Upper lobe of left lung (tissue), 6 donors: ENCODE results near the gene RDX. TPM values are rescaled to one million over a fixed set of nuclear protein-coding genes. Genes with fewer than 3 reads are reported as not detected.
"Not testable (repeated sequence)": the region's sequence is repeated elsewhere in the genome, so short reads cannot be mapped to it uniquely, and the experiment has no call there.

ENCODE experiments used
- ATAC-seq, 2 donors: fragments of 200-7000 bp; cut with Tn5 transposase; one replicate each; pipeline ENCODE4 v1.9.1; 2022; ENCODE audit warnings: mild to moderate bottlenecking in 2 of 2, moderate library complexity in 2 of 2; ENCODE audit not compliant: low FRiP score in 2 of 2
- DNase-seq, 2 donors: peaks; one replicate each; pipeline ENCODE4 v3.0.0-alpha.2; 2019 to 2020
- H3K27ac ChIP-seq, 4 donors: fragments of 200-600 bp; sonication (generic); one replicate each; pipeline ENCODE4 v1.5.1; 2016 to 2019
- H3K27me3 ChIP-seq, 4 donors: fragments of 200-600 bp; sonication (generic); one replicate each; pipeline ENCODE4 v1.5.1; 2017 to 2019
- H3K36me3 ChIP-seq, 4 donors: fragments of 200-600 bp; sonication (generic); one replicate each; pipeline ENCODE4 v1.5.1; 2016 to 2019
- H3K4me1 ChIP-seq, 4 donors: fragments of 200-600 bp; sonication (generic); one replicate each; pipeline ENCODE4 v1.5.1; 2018 to 2019
- H3K4me3 ChIP-seq, 4 donors: fragments of 200-600 bp; sonication (generic); one replicate each; pipeline ENCODE4 v1.5.1; 2017 to 2019; ENCODE audit warnings: mild to moderate bottlenecking in 2 of 4, moderate library complexity in 1 of 4
- H3K9me3 ChIP-seq, 4 donors: fragments of 200-600 bp; sonication (generic); one replicate each; pipeline ENCODE4 v1.5.1; 2018 to 2019
- CTCF ChIP-seq, 6 experiments: fragments of 450-650 bp in 4 of 6; fragments of 200-600 bp in 2 of 6; sonication (generic) in 2 of 6; IDR thresholded peaks; one replicate each; pipeline ENCODE4 v1.5.1; 2016 to 2019; ENCODE audit warnings: antibody characterized with exemption in 6 of 6
- EP300 ChIP-seq, 4 donors: sonication (generic); formaldehyde crosslinking; IDR thresholded peaks; one replicate each; pipeline ENCODE4 v1.5.1; 2017; ENCODE audit warnings: antibody characterized with exemption in 4 of 4, control low read depth in 2 of 4
- POLR2A ChIP-seq, 4 donors: fragments of 450-650 bp; IDR thresholded peaks; one replicate each; pipeline ENCODE4 v1.5.1; 2016 to 2017; ENCODE audit warnings: antibody characterized with exemption in 4 of 4, mild to moderate bottlenecking in 2 of 4
- POLR2AphosphoS5 ChIP-seq, 2 donors: sonication (generic); formaldehyde crosslinking; IDR thresholded peaks; one replicate each; pipeline ENCODE4 v1.5.1; 2017; ENCODE audit warnings: antibody characterized with exemption in 2 of 2
- WGBS, 2 donors: methylation state at CpG; one replicate each; pipeline ENCODE4 v1.1.5; 2017 to 2018; 5-methylcytosine and 5-hydroxymethylcytosine counted together
- total RNA-seq, 6 donors: library from RNA; depleted of rRNA in 4 of 6; stranded (reverse); fragments of >200 nt in 4 of 6; gene quantifications; one replicate each; pipeline versions ENCODE4 v1.1.0 to v1.2.1, GENCODE V29; 2016 to 2021
- donor health status: DM: no; HTN: no; CAD: no; lungs with moderate emphysema.
- donor health status: DM: no; HTN: yes; CAD: no; lungs with severe emphysema.

The RDX gene
- total RNA-seq, 6 donors from 2014 or later: 113 to 142 (median 121) TPM

GRCh38 chr11:110217223-110217877, 79.1 kb downstream of the RDX start:
- ATAC-seq: no peak
- TF ChIP-seq POLR2A (IDR thresholded peaks at IDR 0.05) (no peak), POLR2AphosphoS5 (IDR thresholded peaks at IDR 0.05) (no peak), EP300 (IDR thresholded peaks at IDR 0.05) (no peak), CTCF (IDR thresholded peaks at IDR 0.05) (no peak)
- 81 to 84% methylated on average over 12 of the region's 12 CpGs for WGBS, 2 donors

DNA sequence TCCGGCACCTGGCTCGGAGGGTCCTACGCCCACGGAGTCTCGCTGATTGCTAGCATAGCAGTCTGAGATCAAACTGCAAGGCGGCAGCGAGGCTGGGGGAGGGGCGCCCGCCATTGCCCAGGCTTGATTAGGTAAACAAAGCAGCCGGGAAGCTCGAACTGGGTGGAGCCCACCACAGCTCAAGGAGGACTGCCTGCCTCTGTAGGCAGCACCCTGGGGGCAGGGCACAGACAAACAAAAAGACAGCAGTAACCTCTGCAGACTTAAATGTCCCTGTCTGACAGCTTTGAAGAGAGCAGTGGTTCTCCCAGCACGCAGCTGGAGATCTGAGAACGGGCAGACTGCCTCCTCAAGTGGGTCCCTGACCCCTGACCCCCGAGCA, 87.1 kb downstream of the RDX start:
- not testable (repeated sequence) for H3K9me3 ChIP-seq, H3K27me3 ChIP-seq, H3K36me3 ChIP-seq, H3K27ac ChIP-seq, H3K4me1 ChIP-seq, DNase-seq, ATAC-seq
- H3K4me3 ChIP-seq: peak overlapping the region in 3 of 4 donors; percentile 25 to 44 (median 36)
- WGBS, 2 donors: 15% methylated on average over 4 of the region's 14 CpGs; no CpG with 5 or more reads in 1 of the 2 donors
- TF ChIP-seq POLR2AphosphoS5 (IDR thresholded peaks at IDR 0.05): peak in 1 of 2 donors; percentile 16

More at GRCh38 chr11:110217223-110217877, 79.1 kb downstream of the RDX start:
- Histone ChIP-seq H3K36me3 (no peaks in the 10 kb centered on the region), H3K27me3 (no peaks in the 10 kb centered on the region), H3K4me1 (no peaks in the 10 kb centered on the region), H3K9me3 (no peaks in the 10 kb centered on the region), H3K4me3 (no peak overlapping the region), H3K27ac (no peak overlapping the region)
- no peak for DNase-seq

- peak overlapping the region in 3 of 4 donors; percentile 25 to 44 (median 36) for H3K4me3 ChIP-seq
- H3K4me1 ChIP-seq, H3K27me3 ChIP-seq, H3K36me3 ChIP-seq, H3K27ac ChIP-seq, H3K9me3 ChIP-seq, ATAC-seq: not testable (repeated sequence)
- WGBS, 2 donors: 71 to 78% methylated on average over 14 to 22 of the region's 29 CpGs
- peak in 1 of 6 experiments; percentile 17 for TF ChIP-seq CTCF (IDR thresholded peaks at IDR 0.05)
- peak; percentile 38 to 88 for DNase-seq
Measured at GRCh38 chr11:110208678-110209312, 87.6 kb downstream of the RDX start.

GRCh38 chr11:110207123-110207522, 89.3 kb downstream of the RDX start:
- WGBS, 2 donors: 92 to 98% methylated on average over 6 of the region's 6 CpGs
- Histone ChIP-seq H3K9me3 (no peaks in the 10 kb centered on the region), H3K27me3 (no peaks in the 10 kb centered on the region), H3K27ac (no peak overlapping the region), H3K4me3 (no peak overlapping the region), H3K4me1 (peaks cover 0 to 4% (median 0%) of the 10 kb centered on the region in 4 donors), H3K36me3 (no peaks in the 10 kb centered on the region)
- DNase-seq (no peak), ATAC-seq (no peak)
- no peak for TF ChIP-seq EP300 (IDR thresholded peaks at IDR 0.05)
- no peak for TF ChIP-seq POLR2A (IDR thresholded peaks at IDR 0.05)
- TF ChIP-seq CTCF (IDR thresholded peaks at IDR 0.05): no peak
- TF ChIP-seq POLR2AphosphoS5 (IDR thresholded peaks at IDR 0.05): no peak

- H3K36me3 ChIP-seq: no peaks in the 10 kb centered on the region
- H3K4me1 ChIP-seq: no peaks in the 10 kb centered on the region
- DNase-seq (no peak), ATAC-seq (no peak)
- no peaks in the 10 kb centered on the region for H3K9me3 ChIP-seq
- H3K27ac ChIP-seq: no peak overlapping the region
- no peak for TF ChIP-seq POLR2A (IDR thresholded peaks at IDR 0.05)
- TF ChIP-seq CTCF (IDR thresholded peaks at IDR 0.05): no peak
- TF ChIP-seq POLR2AphosphoS5 (IDR thresholded peaks at IDR 0.05): no peak
- no peak for TF ChIP-seq EP300 (IDR thresholded peaks at IDR 0.05)
- H3K27me3 ChIP-seq: no peaks in the 10 kb centered on the region
- no peak overlapping the region for H3K4me3 ChIP-seq
- WGBS, 2 donors: 87 to 90% methylated on average over 10 of the region's 10 CpGs
Measured at GRCh38 chr11:110200836-110201235, 95.6 kb downstream of the RDX start.
